ENCODE measurements around the gene CSRNP3. TPM values are rescaled to one million over a fixed set of nuclear protein-coding genes. Genes with fewer than 3 reads are reported as not detected.

The CSRNP3 gene
- total RNA-seq, 1 experiment from 2014 or later: 1.3 TPM

DNA sequence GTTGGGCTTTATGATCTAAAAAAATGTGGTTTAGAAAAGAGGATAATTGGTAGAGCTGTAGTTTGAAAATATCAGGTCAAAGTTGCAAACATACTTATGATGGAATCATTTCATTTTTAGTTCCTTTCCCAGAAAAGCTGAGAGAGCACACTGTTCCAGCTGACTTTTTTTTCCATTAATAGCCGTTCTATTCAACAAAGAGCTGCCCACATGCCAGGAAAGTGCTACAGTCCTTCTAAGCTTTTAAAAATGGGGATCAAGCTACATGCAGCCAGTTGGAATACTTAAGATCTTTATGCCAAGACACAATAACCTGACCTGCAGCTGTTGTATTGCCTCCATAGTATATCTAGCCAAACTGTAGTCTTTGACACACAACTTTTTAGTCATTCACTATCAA lies 213.0 kb downstream of the CSRNP3 start:
- Mint-ChIP-seq H3K36me3 (ENCODE audit: insufficient read depth, unreplicated experiment) (no peaks in the 10 kb centered on the region), H3K27ac (ENCODE audit: unreplicated experiment) (no peak overlapping the region), H3K4me3 (ENCODE audit: unreplicated experiment) (no peak overlapping the region), H3K9me3 (ENCODE audit: unreplicated experiment) (no peaks in the 10 kb centered on the region), H3K4me1 (ENCODE audit: low read depth, unreplicated experiment) (no peaks in the 10 kb centered on the region), H3K27me3 (ENCODE audit: insufficient read depth, unreplicated experiment) (no peaks in the 10 kb centered on the region)
- Histone ChIP-seq H3K4me3 (ENCODE audit: low read depth, low read length) (no peak overlapping the region), H3K36me3 (ENCODE audit: control insufficient read depth, insufficient read depth, low read length) (no peaks in the 10 kb centered on the region), H3K27me3 (replicated peaks; ENCODE audit: control insufficient read depth, insufficient read depth, low read length) (no peaks in the 10 kb centered on the region), H3K9me3 (no peaks in the 10 kb centered on the region), H3K4me1 (no peaks in the 10 kb centered on the region)
- no TSS peak for BruUV-seq (replicated peaks)
- intact Hi-C loops (cut with micrococcal nuclease; ENCODE audit: unreplicated experiment): no loop called here
- no peak for DNase-seq
- TF ChIP-seq, protein P1, sequence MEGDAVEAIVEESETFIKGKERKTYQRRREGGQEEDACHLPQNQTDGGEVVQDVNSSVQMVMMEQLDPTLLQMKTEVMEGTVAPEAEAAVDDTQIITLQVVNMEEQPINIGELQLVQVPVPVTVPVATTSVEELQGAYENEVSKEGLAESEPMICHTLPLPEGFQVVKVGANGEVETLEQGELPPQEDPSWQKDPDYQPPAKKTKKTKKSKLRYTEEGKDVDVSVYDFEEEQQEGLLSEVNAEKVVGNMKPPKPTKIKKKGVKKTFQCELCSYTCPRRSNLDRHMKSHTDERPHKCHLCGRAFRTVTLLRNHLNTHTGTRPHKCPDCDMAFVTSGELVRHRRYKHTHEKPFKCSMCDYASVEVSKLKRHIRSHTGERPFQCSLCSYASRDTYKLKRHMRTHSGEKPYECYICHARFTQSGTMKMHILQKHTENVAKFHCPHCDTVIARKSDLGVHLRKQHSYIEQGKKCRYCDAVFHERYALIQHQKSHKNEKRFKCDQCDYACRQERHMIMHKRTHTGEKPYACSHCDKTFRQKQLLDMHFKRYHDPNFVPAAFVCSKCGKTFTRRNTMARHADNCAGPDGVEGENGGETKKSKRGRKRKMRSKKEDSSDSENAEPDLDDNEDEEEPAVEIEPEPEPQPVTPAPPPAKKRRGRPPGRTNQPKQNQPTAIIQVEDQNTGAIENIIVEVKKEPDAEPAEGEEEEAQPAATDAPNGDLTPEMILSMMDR (IDR thresholded peaks at IDR 0.05; ENCODE audit: insufficient read depth in 1 of 2, low read depth in 1 of 2, low read length in 1 of 2, severe bottlenecking in 1 of 2, unreplicated experiment in 1 of 2): no peak
- ChIA-PET CTCF (no interaction called here), POLR2A (interaction anchor here (0.6 kb wide), 1 partner anchor 119 kb away, joined by 3 read pairs; no protein-coding TSS in a partner anchor)

GRCh38 chr2:165686800-165687199 lies 217.3 kb downstream of the CSRNP3 start:
- intact Hi-C loops (cut with micrococcal nuclease; ENCODE audit: unreplicated experiment): no loop called here
- H3K4me1 Mint-ChIP-seq (ENCODE audit: low read depth, unreplicated experiment): no peaks in the 10 kb centered on the region
- H3K4me3 Mint-ChIP-seq (ENCODE audit: unreplicated experiment): no peak overlapping the region
- H3K27ac Mint-ChIP-seq (ENCODE audit: unreplicated experiment): no peak overlapping the region
- Histone ChIP-seq H3K27me3 (replicated peaks; ENCODE audit: control insufficient read depth, insufficient read depth, low read length) (no peaks in the 10 kb centered on the region), H3K4me3 (ENCODE audit: low read depth, low read length) (no peak overlapping the region), H3K4me1 (no peaks in the 10 kb centered on the region), H3K9me3 (no peaks in the 10 kb centered on the region), H3K36me3 (ENCODE audit: control insufficient read depth, insufficient read depth, low read length) (no peaks in the 10 kb centered on the region)
- TF ChIP-seq, protein P1 (IDR thresholded peaks at IDR 0.05; ENCODE audit: insufficient read depth in 1 of 2, low read depth in 1 of 2, low read length in 1 of 2, severe bottlenecking in 1 of 2, unreplicated experiment in 1 of 2): no peak
- BruUV-seq (replicated peaks): no TSS peak
- no peaks in the 10 kb centered on the region for H3K9me3 Mint-ChIP-seq (ENCODE audit: unreplicated experiment)
- no peak for DNase-seq
- no peaks in the 10 kb centered on the region for H3K36me3 Mint-ChIP-seq (ENCODE audit: insufficient read depth, unreplicated experiment)
- ChIA-PET CTCF (no interaction called here), POLR2A (no interaction called here)
- H3K27me3 Mint-ChIP-seq (ENCODE audit: insufficient read depth, unreplicated experiment): no peaks in the 10 kb centered on the region

DNA sequence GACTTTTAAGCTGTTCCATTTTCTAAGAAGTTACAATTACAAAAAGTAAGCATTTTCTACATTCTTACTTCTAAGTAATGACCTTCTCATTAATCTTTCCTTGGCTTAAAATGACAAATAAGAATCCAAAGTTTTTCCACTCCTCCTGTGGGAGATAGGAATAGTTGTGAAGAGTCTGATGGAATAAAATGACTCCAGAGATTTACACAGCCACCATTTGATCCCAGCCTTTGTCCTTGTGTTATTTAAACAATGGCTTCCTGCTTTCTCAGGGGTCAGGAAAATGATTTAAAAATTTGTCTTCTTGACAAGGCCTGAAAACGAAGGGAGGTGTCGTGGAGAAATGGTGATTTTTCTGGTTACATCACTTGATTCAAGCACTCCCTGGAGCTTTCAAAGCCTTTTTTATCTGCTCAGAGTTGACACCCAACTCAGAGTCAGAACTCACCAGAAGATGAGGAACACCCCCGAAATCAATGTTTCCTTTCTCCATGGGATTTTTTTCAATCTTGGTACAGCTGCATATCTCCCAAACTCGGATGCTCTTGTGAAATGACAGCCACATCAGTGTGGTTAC lies 218.0 kb downstream of the CSRNP3 start:
- no peaks in the 10 kb centered on the region for H3K4me1 ChIP-seq
- Mint-ChIP-seq H3K9me3 (ENCODE audit: unreplicated experiment) (no peaks in the 10 kb centered on the region), H3K4me1 (ENCODE audit: low read depth, unreplicated experiment) (no peaks in the 10 kb centered on the region), H3K4me3 (ENCODE audit: unreplicated experiment) (no peak overlapping the region), H3K27ac (ENCODE audit: unreplicated experiment) (no peak overlapping the region), H3K27me3 (ENCODE audit: insufficient read depth, unreplicated experiment) (no peaks in the 10 kb centered on the region), H3K36me3 (ENCODE audit: insufficient read depth, unreplicated experiment) (no peaks in the 10 kb centered on the region)
- POLR2A ChIA-PET: no interaction called here
- TF ChIP-seq, protein P1 (IDR thresholded peaks at IDR 0.05; ENCODE audit: insufficient read depth in 1 of 2, low read depth in 1 of 2, low read length in 1 of 2, severe bottlenecking in 1 of 2, unreplicated experiment in 1 of 2): no peak
- no peak overlapping the region for H3K4me3 ChIP-seq (ENCODE audit: low read depth, low read length)
- H3K36me3 ChIP-seq (ENCODE audit: control insufficient read depth, insufficient read depth, low read length): no peaks in the 10 kb centered on the region
- BruUV-seq (replicated peaks): no TSS peak
- CTCF ChIA-PET: no interaction called here
- H3K27me3 ChIP-seq (replicated peaks; ENCODE audit: control insufficient read depth, insufficient read depth, low read length): no peaks in the 10 kb centered on the region
- intact Hi-C loops (cut with micrococcal nuclease; ENCODE audit: unreplicated experiment): no loop called here
- no peak for DNase-seq
- no peaks in the 10 kb centered on the region for H3K9me3 ChIP-seq

Measured in Caco-2 (cell line).